Esophagus muscularis mucosa (tissue), 4 donors: ENCODE measurements around the gene MTO1. TPM values are rescaled to one million over a fixed set of nuclear protein-coding genes. Genes with fewer than 3 reads are reported as not detected.

Experiments
- DNase-seq: peaks from one replicate; pipeline ENCODE4 v3.0.0-alpha.2; 2017; ENCODE audit errors: extremely low spot score
- H3K27ac ChIP-seq, 4 donors: fragments of 200-600 bp; sonication (generic); replicated peaks in 1 of 4; 1 replicate in 3 of 4; 2 replicates in 1 of 4; pipeline ENCODE4 v1.5.1; 2016 to 2019; ENCODE audit warnings: mild to moderate bottlenecking in 1 of 4
- H3K27me3 ChIP-seq, 4 donors: fragments of 200-600 bp; sonication (generic); one replicate each; pipeline versions ENCODE4 v1.5.1 to v1.6.0; 2016 to 2019
- H3K36me3 ChIP-seq, 4 donors: fragments of 200-600 bp; sonication (generic); one replicate each; pipeline ENCODE4 v1.5.1; 2016 to 2019
- H3K4me1 ChIP-seq, 4 donors: fragments of 200-600 bp; sonication (generic); one replicate each; pipeline ENCODE4 v1.5.1; 2016 to 2019
- H3K4me3 ChIP-seq, 4 donors: fragments of 200-600 bp; sonication (generic); 1 replicate in 2 of 4; 2 replicates in 2 of 4; pipeline ENCODE4 v1.5.1; 2016 to 2019; ENCODE audit warnings: mild to moderate bottlenecking in 4 of 4, moderate library complexity in 1 of 4
- H3K9me3 ChIP-seq, 4 donors: fragments of 200-600 bp; sonication (generic); 1 replicate in 3 of 4; 2 replicates in 1 of 4; pipeline ENCODE4 v1.5.1; 2016 to 2019
- EP300 ChIP-seq: sonication (generic); formaldehyde crosslinking; IDR thresholded peaks from one replicate; pipeline ENCODE4 v1.6.1; 2017; ENCODE audit warnings: antibody characterized with exemption
- POLR2A ChIP-seq: fragments of 450-650 bp; IDR thresholded peaks from one replicate; pipeline ENCODE4 v1.6.1; 2017; ENCODE audit warnings: antibody characterized with exemption, moderate library complexity, mild to moderate bottlenecking, low read depth
- POLR2AphosphoS5 ChIP-seq, 2 donors: sonication (generic); formaldehyde crosslinking; IDR thresholded peaks; one replicate each; pipeline ENCODE4 v1.6.1; 2017; ENCODE audit warnings: antibody characterized with exemption in 2 of 2
- WGBS: methylation state at CpG from one replicate; pipeline ENCODE4 v1.1.5; 2018; 5-methylcytosine and 5-hydroxymethylcytosine counted together
- intact Hi-C: fragments of 100-400 bp; cut with DNase I; formaldehyde crosslinking; loops from one replicate; pipeline ENCODE4 v1.15.1; 2023
- small RNA-seq, 3 donors: library from RNA; depleted of rRNA; stranded (forward); fragments of <200 nt; gene quantifications; one replicate each; pipeline ENCODE3, GENCODE V24; 2016
- total RNA-seq, 4 donors: library from RNA; depleted of rRNA; stranded (reverse); fragments of >200 nt; gene quantifications; one replicate each; pipeline versions ENCODE4 v1.1.0 to v1.2.1, GENCODE V29; 2016
- TF ChIP-seq, protein P1 (sequence below), 3 experiments: fragments of 200-600 bp in 2 of 3; fragments of 450-650 bp in 1 of 3; sonication (generic) in 2 of 3; IDR thresholded peaks; one replicate each; pipeline ENCODE4 v1.5.1; 2017 to 2019; ENCODE audit warnings: antibody characterized with exemption in 3 of 3, mild to moderate bottlenecking in 2 of 3, moderate library complexity in 1 of 3

Gene MTO1
- total RNA-seq, 4 donors from 2014 or later: 15.2 to 38.6 (median 25.7) TPM

DNA sequence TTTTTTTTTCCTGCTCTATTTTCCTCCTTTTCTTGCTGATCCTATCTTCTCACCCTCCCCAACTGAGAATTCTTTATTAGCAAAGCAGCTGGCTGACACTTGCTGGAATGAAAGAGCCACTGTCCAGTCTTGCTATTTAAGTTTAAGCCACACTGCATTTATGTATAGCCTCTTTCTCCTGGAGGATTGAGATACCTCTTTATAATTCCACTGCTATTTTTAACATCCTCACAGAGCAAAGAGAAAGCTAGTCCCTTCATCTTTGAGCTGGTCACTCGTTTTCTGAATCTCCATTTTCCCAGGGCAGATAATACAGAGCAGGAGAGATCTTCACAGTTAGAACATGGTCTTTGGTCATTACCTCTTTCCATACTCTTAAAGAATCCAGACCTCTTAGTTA, 95.3 kb downstream of the MTO1 start:
- Histone ChIP-seq H3K27ac (no peak overlapping the region), H3K4me1 (no peaks in the 10 kb centered on the region), H3K36me3 (no peaks in the 10 kb centered on the region), H3K9me3 (no peaks in the 10 kb centered on the region), H3K27me3 (no peaks in the 10 kb centered on the region), H3K4me3 (no peak overlapping the region)
- intact Hi-C loops: no loop called here
- WGBS: 57% methylated on average over 1 of the region's 1 CpG
- DNase-seq: no peak
- TF ChIP-seq, protein P1, sequence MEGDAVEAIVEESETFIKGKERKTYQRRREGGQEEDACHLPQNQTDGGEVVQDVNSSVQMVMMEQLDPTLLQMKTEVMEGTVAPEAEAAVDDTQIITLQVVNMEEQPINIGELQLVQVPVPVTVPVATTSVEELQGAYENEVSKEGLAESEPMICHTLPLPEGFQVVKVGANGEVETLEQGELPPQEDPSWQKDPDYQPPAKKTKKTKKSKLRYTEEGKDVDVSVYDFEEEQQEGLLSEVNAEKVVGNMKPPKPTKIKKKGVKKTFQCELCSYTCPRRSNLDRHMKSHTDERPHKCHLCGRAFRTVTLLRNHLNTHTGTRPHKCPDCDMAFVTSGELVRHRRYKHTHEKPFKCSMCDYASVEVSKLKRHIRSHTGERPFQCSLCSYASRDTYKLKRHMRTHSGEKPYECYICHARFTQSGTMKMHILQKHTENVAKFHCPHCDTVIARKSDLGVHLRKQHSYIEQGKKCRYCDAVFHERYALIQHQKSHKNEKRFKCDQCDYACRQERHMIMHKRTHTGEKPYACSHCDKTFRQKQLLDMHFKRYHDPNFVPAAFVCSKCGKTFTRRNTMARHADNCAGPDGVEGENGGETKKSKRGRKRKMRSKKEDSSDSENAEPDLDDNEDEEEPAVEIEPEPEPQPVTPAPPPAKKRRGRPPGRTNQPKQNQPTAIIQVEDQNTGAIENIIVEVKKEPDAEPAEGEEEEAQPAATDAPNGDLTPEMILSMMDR (IDR thresholded peaks at IDR 0.05): no peak
- no peak for TF ChIP-seq POLR2AphosphoS5 (IDR thresholded peaks at IDR 0.05)
- no peak for TF ChIP-seq EP300
- TF ChIP-seq POLR2A: no peak

Small RNA genes within 50 kb of the gene (small RNA-seq; reads per million reads assigned to genes)
- gene AL603910.2: 0 reads per million in 3 donors
- gene RN7SL827P: 0 to 0.19 (median 0.17) reads per million in 3 donors
- gene RNU6-975P: 0 reads per million in 3 donors

Other genes starting within 250 kb of the MTO1 start
- under 1 TPM in 1 of 4 donors, not detected in 3; 0.83 TPM for gene KHDC1L, start 236.2 kb upstream of the MTO1 start, total RNA-seq
- 1 to 10 TPM in 3 of 4 donors, not detected in 1; 1.3 to 2.5 (median 1.8) TPM for gene KHDC1, start 198.5 kb upstream of the MTO1 start, total RNA-seq
- not detected for gene DPPA5, start 107.5 kb upstream of the MTO1 start, total RNA-seq
- gene KHDC3L, start 99.1 kb upstream of the MTO1 start, total RNA-seq: not detected
- gene OOEP, start 91.8 kb upstream of the MTO1 start, total RNA-seq: not detected
- 1 to 10 TPM in 3 of 4 donors, under 1 TPM in 1; 0.80 to 3.5 (median 1.3) TPM for gene DDX43, start 66.9 kb upstream of the MTO1 start, total RNA-seq
- gene CGAS, start 9.4 kb upstream of the MTO1 start, total RNA-seq: 1 to 10 TPM; 2.4 to 6.1 (median 3.9) TPM
- over 10,000 TPM in 3 of 4 donors, 1,000 to 10,000 TPM in 1; 6,828 to 12,822 (median 11,636) TPM for gene EEF1A1, start 59.3 kb downstream of the MTO1 start, total RNA-seq
- gene SLC17A5, start 192.3 kb downstream of the MTO1 start, total RNA-seq: 10 to 100 TPM; 15.0 to 17.9 (median 16.2) TPM
- 10 to 100 TPM; 12.1 to 21.4 (median 15.8) TPM for gene CD109, start 234.5 kb downstream of the MTO1 start, total RNA-seq